ENCODE results near the gene DGKA.

DGKA gene

DNA sequence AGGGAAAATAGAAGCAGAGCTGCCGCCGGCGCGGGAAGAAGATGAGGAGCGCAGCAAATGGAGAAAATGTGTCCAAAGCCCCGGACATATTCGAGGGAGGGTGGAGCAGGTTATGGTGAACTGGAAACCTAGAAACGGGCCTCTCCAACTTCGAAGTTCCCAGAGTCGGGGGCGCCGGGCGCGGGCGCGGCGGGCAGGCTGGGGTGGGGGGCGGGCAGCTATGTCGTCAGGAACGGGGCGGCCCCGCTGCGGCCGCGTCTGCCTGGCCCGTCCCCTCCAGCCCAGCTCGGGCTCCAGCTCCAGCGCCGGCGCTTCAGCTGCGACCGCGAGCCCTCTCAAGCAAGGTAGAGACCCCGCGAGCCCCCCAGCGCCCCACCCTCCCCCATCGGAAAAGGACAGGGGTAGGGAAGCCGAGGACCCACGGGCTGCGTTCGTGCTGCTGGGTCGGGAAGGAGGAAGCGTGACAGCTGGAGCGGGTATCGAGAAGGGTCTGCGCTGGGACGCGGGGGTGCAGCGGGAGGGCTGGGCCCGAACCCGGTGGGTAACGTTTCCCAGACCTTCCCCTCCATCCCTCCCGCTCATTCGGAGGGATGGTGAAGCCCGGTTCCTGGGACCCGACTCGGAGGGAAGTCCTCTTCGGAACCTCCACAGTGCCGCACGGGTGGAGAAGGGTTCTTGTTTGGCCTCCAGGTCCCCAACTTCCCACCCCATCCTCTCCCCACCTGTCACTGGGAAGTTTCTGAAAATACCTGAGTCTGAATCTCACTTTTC is 1.0 kb downstream of the DGKA start:
- no peak for DNase-seq (ENCODE audit: low read depth)

DNA sequence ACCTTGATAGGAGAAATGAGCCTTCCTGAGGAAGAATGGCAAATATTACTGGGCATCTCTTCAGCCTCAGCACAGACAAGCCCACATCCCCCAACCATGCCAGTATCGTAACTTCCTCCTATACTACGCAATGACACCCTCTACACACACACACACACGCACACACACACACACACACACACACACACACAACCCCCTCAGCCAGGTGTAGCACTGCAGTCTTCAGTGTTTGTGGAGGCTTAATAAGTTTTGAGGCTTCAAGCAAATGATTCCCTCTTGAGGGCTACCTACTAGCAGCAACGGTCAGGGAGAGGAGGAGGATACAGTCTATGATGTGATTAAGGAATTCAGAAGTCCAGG is 1.6 kb downstream of the DGKA start:
- DNase-seq (ENCODE audit: low read depth), result no peak

DNA sequence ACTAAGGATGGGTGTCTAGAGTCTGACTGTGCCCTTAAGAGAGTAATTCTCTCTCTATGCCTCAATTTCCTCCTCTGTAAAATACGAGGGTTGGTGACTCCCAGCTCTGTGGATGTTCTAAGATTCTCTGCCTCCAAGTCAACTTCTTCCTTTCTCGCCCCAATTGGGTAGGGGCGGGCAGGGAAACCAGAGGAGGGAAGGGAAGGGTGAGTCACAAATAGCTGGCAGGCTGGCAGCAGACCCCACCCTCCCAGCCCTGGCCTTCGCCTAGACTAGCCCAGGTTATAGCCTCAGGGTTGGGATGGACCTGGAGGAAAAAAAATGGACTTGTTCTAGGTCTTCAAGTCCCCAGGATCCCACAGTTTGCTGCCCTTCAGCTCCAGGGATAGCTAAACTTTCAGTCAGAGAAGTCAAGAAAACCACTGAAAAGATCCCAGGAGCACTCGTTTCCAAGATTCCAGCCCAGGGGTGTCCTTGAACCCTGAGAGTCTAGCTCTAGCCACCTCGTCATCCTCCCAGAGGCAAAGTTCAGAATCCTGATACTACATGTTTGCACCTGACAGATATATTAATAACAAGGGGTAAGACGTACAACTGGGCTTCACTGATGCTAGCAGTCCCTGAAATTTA is 2.3 kb downstream of the DGKA start:
- no peak for DNase-seq (ENCODE audit: low read depth)

DNA sequence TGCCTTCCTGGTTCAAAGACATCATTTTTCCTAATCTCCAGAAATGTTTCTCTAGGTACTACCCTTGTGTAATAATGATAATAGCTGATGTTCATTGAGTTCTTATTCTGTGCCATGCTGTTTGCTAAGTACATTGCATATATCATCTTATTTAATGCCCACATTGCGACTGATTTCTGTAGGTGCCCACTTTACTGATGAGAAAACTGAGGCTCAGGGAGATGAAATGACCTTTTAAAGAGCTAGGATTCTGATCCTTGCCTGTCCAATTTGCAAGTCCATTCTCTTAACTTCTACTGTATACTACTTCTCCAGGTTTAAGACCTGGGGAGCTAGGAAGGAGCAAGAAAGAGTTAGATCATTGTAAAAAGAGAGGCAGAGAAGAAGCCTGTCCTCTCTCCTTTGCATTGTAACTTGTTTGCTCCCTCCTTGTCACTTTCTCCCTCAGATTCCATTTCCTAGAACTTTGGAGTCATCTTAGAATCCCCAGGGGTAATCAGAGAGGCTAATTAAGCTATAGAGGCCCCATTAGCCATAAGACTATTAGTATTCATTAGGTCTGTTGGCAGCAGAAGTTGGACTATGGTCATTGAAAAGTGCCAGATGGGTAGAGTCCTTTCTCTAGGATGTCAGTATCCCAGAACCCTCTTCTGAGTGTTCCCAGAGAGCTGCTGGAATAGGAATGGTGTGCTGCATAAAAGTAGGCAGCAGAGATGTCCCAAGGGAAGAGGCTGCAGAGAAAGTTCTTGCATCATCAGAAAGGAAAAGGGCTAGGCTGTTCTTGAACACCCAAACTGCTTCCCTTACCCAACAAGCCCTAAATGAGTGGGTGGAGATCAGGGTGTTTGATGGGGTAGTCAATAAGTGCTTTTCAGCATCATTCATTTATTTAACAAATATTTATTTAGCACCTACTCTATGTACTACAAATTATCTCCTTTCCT is 3.1 kb downstream of the DGKA start:
- no peak for DNase-seq (ENCODE audit: low read depth)

DNA sequence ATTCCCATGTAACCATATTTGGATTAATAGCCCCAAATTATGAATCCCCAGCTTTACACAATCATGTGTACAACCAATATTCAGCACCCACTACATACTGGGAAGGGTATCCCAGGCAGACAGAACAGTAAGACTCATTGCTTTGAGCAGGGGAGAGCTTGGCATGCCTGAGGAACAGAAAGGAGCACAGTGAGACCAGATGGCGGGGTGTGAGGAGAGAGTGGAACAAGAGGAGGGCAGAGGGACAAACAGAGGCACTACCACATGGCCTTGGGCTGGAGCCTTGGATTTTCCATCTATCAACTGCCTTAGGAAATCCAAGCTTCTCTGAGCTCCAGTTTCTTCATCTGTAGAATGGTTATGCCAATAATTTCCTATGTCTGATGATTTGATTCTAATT is 3.8 kb downstream of the DGKA start:
- no peak for DNase-seq (ENCODE audit: low read depth)

DNA sequence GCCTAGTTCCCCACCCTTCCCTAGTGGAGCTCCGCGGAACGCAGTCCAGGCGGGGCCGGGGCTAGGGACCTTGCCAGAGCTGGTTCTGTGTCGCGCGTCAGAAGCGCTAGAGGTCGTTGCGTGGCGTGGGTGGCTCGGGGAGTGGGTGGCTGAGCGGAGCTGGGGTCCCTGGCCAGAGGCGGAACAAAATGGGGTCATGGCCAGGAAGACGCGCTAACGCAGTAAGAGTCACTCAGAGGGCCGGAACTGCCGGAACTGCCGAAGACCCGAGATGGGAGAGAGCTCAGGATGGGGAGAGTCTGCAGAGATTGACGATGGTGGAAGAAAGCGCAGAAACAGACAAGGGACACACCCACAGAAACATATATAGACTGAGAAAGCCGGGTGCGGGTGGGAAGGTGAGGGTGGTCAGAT is 4.8 kb downstream of the DGKA start:
- no peak for DNase-seq (ENCODE audit: low read depth)

DNA sequence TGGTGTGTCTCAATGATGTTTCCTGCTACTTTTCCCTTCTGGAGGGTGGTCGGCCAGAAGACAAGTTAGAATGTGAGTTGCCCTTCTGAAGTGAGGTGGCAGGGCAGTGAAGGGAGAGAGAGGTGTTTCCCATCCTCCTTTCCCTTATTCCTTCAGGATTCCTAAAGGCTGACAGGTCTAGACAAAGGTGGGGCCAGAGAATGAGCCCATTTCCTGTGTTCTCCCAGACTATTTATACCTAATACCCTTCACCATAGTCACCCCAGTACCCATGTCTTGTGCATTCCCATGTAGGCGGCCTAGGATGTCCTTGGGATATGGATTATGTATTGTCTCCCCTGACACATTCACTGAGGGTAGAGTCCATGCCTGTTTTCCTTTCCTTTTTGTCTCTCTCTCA is 7.0 kb downstream of the DGKA start:
- DNase-seq (ENCODE audit: low read depth), result no peak

DNA sequence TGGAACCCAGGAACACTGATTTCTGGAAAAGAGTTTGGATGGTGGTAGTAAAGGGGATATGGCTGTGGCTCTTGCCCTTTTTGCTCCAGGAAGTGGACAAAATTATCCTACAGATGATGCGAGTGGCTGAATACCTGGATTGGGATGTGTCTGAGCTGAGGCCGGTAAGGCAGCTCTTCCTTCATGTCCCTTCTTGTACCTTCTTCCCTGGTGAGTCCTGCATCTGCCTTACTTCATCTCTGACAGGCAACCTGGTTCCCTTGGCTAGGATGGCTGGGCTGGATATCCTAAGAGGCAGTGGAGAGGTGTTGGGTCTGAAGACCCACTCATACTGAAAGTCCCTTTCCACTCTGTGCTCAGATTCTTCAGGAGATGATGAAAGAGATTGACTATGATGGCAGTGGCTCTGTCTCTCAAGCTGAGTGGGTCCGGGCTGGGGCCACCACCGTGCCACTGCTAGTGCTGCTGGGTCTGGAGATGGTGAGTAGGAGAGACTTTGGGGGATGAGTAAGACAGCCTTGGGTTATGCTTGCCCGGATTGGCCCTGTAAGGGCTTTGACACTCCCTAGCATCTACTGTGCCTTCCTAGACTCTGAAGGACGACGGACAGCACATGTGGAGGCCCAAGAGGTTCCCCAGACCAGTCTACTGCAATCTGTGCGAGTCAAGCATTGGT is 8.0 kb downstream of the DGKA start:
- DNase-seq (ENCODE audit: low read depth), result no peak

DNA sequence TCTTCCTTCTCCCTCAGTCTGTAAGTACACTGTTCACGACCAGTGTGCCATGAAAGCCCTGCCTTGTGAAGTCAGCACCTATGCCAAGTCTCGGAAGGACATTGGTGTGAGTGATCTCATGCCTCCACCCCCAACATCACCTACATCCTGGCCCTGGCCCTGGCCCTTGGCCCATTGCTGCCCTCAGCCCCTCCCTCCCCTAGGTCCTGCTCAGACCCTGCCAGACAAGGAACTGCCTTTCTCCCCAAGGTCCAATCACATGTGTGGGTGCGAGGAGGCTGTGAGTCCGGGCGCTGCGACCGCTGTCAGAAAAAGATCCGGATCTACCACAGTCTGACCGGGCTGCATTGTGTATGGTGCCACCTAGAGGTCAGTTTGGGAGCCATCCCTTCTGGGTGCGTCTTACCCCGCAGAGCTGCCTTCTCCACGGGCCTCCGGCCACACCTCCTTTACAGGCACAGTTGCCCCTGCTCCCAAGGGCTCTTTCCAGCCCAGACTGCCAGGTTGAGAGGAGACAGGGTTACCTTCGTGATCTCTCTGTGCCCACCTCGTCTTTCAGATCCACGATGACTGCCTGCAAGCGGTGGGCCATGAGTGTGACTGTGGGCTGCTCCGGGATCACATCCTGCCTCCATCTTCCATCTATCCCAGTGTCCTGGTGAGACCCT is 9.2 kb downstream of the DGKA start:
- peak; percentile 40 for DNase-seq (ENCODE audit: low read depth)

DNA sequence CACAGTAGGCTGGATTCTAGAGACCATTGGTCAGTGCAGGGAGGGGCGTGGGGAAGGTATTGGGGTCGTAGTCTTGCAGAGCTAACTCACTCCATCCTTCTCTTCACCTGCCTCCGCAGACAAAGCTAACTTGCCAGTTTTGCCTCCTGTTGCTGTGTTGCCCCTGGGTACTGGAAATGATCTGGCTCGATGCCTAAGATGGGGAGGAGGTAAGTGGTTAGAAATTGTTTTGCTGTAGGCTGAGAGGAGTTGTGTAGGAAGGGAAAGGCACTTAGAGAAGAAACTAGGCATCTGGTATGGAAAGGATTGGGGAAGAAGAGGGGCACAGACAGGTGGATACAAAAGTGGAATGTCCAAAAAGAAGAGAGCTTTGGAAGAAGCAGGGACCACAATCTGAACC is 11.1 kb downstream of the DGKA start:
- DNase-seq (ENCODE audit: low read depth), result no peak

DNA sequence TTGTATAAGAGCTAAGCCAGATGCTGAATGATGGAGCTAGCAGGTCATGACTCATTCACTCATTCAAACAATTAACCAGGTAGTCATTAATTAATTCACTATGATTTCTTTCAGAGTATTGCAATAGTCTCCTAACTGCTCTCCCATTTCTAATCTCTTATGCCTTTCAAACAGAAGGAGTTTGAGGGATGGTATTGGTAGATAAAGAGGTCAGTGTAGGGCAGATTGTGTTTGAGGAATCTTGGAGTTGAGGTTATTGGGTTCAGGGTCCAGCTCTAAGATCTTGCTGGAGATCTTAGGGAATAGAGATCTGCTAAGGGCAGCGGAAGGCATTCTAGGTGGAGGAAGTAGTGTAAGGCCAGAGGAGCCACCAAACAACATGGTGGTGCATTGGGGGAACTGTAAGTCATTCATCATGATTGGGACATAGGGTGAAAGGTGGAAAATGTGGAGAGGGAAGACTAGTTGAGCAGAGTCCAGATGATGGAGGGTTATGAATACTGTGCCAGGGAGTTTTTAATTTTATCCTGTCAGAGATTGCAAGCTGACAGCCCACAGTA is 11.7 kb downstream of the DGKA start:
- DNase-seq (ENCODE audit: low read depth), result no peak

DNA sequence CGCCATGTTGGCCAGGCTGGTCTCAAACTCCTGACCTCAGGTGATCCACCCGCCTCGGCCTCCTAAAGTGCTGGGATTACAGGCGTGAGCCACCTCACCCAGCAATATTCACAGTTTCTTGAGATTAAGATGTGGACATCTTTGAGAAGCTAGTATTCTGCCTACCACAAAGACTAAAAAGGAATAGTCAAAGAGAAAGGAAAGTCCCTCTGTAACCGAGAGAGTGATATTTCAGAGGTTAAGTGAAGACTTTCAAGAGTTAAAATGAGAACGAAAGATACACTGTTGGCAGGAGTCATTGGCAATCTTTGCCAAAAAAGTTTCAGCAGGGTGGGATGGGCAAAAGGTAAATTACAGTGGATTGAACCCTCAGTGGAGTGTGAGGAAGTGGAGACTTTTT is 15.6 kb downstream of the DGKA start:
- no peak for DNase-seq (ENCODE audit: low read depth)

DNA sequence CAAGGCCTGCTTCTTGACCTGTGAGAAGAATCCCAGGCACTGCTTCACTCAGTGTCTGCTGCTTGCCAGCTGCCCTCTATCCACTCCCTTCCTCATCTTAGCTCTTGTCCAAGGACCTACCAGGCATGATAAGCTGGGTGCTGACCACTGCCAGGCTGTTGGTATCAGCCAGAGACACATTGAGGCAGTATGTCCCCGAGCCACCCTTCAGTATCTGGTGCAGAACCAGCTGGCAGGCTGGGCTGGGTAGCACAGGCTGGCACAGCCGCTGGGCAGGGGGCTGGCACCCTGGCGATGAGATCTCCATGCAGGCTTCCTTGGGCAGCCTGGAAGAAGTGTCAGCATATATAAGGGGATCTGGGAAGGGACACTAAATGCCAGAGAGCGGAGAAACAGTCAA is 24.4 kb downstream of the DGKA start:
- no peak for DNase-seq (ENCODE audit: low read depth)

DNA sequence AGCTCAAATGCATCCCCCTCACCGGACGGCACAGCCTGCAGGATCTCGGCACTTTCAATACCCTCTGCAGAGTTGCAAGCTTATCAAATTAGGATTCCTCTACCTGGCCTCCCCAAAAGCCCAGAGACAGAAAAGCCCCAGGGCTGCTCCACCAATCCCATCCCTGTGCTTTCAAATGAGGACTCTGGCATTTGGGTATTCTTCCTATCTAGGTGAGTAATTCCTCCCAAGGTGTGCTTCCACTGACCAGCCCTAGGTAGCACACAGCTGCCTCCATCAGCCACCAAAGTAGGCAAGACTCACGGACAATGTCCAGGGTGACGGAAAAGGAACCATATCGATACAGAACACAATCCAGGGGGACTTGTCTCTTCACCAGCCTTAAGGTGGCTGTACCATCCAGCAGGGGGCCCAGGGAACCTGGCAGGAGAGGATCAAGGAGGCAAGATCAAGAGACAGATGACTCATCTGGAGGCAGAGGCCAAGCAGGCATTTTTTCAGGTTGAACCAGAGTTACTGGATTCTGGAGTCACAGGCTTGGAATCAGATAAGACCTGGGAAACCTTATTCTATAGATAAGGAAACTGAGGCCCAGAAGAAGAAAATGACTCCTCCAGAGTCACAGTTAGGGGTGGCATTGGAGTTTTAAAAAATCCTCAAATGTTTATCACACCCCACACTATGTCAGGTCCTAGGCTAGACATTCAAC is 25.0 kb downstream of the DGKA start:
- DNase-seq (ENCODE audit: low read depth), result no peak

DNA sequence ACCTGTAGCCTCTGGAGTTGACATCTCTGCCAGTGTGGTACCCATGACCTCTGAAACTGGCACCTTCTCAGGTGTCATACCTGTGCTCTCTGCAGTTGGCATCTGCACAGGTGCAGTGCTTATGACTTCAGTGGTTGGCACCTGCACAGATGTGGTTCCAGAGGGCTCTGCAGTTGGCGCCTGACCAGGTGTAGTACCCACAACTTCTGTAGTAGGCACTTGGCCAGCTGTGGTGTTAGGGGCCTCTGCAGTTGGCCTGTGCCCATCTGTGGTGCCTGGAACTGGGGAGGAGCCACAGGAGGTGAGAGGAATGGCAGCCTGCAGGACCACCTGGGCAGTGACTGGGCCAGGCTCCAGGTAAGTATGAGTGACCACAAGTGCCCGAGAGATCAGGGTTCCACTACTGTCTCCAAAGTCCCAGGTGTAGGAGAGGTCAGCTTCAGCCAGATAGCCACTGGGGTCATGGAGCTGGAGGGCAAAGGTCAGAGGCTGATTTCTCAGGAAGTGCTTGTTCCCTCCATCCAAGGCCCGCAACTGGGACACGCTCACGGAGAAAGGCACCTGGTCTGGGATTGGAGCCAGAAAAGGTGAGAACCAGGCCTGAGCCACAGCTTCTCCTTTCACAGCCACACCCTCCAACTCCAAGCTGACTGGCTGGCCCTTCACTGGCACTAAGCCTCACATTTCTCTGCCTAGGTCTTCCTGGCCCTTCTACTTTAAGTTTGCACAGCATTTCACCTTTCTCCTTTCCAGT is 26.3 kb downstream of the DGKA start:
- no peak for DNase-seq (ENCODE audit: low read depth)

DNA sequence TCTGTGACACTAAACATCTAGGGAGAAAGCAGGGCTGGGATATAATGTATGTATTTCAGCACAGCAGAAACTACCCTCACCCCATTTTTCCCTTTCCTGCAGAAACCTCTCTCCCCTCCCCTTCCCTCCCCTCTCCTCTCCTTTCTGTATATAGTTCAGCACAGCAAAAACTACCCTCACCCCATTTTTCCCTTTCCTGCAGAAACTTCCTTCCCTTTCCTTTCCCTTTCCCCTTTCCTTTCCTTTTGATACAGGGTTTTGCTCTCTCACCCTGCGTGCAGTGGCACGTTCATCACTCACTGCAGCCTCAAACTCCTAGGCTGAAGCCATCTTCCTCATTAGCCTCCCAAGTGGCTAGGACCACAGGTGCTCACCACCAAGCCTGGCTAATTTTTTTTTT is 32.8 kb downstream of the DGKA start:
- no peak for DNase-seq (ENCODE audit: low read depth)

DNA sequence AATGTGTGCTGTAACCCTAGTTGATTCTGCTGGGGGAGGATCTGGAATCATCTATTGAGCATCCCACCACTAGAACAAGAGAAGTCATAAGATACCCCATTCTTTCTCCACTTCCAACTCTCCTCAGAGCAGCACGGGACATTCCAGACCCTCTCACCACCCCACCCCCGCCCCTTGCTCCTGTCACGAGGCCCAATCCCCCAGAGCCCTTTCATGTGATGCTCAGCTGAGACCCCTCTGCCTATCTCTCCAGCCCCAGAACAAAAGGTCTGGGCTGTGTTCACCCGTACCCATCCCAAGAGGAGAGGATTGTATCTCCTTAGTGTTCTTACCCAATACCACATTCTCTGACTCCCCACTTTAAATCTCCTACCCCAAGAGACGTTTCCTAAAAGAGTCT is 34.3 kb downstream of the DGKA start:
- DNase-seq (ENCODE audit: low read depth), result no peak

DNA sequence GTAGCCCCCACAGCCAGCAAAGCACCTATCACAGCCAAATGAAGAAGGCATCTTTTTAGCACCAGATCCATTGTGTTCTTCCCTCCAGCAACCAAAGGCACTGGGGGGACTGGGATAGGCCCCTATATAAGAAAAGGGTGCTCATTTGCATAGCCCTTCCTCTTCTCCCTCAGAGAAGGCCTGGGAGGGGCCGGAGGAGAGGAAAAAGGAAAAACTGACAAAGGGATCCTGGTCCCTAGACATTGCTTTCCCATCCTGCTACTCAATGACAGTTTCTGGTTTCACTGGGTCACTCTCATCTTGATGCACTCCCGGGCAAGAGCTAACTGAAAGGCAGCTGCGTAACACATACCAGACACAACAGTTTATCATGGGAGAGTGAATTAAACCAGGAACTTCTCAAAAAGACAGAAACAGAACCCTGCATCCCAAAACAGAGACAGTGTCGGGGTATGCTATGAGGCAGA is 35.0 kb downstream of the DGKA start, which contains the start of gene PMEL:
PMEL (minus strand) TSS at position 102 of the 467 bp plus-strand sequence; CDS start at position 71, 31 bp downstream.
- no peak for DNase-seq (ENCODE audit: low read depth)

DNA sequence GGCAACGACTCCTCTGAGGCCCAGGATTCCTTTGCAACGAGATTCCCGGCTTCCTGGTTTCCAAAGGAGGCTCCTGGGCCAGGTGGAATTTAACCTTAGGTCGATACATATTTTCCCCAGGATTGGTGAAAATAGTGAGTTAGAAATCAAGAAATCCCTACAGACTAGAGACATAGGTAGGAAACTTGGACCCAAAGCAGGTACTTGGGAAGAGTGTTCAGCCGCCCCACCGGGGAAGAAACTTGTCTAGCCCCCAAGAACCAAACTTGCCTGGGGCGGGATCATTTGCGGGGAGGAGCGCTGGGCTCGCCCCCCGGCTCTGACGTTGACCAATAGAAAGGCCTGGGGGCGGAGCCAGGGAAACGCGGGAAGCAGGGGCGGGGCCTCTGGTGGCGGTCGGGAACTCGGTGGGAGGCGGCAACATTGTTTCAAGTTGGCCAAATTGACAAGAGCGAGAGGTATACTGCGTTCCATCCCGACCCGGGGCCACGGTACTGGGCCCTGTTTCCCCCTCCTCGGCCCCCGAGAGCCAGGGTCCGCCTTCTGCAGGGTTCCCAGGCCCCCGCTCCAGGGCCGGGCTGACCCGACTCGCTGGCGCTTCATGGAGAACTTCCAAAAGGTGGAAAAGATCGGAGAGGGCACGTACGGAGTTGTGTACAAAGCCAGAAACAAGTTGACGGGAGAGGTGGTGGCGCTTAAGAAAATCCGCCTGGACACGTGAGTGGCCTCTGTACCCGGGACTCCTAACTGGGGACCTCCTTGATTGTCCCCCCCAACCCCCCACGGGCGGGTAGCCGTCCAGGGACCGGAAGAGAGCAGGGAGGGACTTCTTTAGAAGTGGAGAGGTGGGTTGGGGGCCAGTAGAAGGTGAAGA is 35.7 kb downstream of the DGKA start, which contains the start of gene CDK2:
CDK2 (plus strand) TSS at position 423 of the 874 bp plus-strand sequence; CDS start at position 602, 179 bp downstream.
- no peak for DNase-seq (ENCODE audit: low read depth)

Measured in GM04503 (cell line).